ENCODE results near the gene ZGLP1. TPM values are rescaled to one million over a fixed set of nuclear protein-coding genes. Genes with fewer than 3 reads are reported as not detected.

Gene ZGLP1
- total RNA-seq, 3 donors from 2014 or later: 2.5 to 4.0 (median 3.8) TPM

DNA sequence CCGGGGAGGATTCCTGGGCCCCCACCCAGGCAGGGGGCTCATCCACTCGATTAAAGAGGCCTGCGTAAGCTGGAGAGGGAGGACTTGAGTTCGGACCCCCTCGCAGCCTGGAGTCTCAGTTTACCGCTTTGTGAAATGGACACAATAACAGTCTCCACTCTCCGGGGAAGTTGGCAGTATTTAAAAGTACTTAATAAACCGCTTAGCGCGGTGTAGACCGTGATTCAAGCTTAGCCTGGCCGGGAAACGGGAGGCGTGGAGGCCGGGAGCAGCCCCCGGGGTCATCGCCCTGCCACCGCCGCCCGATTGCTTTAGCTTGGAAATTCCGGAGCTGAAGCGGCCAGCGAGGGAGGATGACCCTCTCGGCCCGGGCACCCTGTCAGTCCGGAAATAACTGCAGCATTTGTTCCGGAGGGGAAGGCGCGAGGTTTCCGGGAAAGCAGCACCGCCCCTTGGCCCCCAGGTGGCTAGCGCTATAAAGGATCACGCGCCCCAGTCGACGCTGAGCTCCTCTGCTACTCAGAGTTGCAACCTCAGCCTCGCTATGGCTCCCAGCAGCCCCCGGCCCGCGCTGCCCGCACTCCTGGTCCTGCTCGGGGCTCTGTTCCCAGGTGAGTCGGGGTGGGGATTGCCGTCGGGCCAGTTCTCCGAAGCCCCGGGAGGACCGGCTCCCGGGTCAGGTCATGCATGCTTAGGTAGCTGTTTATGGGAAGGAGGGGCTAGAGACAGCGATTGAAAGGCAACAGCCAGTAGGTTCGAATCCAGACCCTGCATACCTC lies 38.8 kb downstream of the ZGLP1 start, which contains the start of gene ICAM1:
Gene ICAM1, plus strand, starts transcription at position 505 of the 779 bp plus-strand sequence. Its CDS starts 40 bp downstream, at position 545.
- Histone ChIP-seq H3K36me3 (ENCODE audit: low read depth) (no peaks in the 10 kb centered on the region), H3K4me1 (ENCODE audit: low read depth) (peaks cover 20% of the 10 kb centered on the region), H3K4me3 (no peak within 1 kb of the TSS), H3K9me3 (no peaks in the 10 kb centered on the region)
- DNase-seq (peak; percentile 76 to 93 (median 83)), ATAC-seq (peak; percentile 75)
- TF ChIP-seq, protein P1, sequence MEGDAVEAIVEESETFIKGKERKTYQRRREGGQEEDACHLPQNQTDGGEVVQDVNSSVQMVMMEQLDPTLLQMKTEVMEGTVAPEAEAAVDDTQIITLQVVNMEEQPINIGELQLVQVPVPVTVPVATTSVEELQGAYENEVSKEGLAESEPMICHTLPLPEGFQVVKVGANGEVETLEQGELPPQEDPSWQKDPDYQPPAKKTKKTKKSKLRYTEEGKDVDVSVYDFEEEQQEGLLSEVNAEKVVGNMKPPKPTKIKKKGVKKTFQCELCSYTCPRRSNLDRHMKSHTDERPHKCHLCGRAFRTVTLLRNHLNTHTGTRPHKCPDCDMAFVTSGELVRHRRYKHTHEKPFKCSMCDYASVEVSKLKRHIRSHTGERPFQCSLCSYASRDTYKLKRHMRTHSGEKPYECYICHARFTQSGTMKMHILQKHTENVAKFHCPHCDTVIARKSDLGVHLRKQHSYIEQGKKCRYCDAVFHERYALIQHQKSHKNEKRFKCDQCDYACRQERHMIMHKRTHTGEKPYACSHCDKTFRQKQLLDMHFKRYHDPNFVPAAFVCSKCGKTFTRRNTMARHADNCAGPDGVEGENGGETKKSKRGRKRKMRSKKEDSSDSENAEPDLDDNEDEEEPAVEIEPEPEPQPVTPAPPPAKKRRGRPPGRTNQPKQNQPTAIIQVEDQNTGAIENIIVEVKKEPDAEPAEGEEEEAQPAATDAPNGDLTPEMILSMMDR (IDR thresholded peaks at IDR 0.05): no peak
- intact Hi-C loops (cut with DNase I, micrococcal nuclease): no loop called here

DNA sequence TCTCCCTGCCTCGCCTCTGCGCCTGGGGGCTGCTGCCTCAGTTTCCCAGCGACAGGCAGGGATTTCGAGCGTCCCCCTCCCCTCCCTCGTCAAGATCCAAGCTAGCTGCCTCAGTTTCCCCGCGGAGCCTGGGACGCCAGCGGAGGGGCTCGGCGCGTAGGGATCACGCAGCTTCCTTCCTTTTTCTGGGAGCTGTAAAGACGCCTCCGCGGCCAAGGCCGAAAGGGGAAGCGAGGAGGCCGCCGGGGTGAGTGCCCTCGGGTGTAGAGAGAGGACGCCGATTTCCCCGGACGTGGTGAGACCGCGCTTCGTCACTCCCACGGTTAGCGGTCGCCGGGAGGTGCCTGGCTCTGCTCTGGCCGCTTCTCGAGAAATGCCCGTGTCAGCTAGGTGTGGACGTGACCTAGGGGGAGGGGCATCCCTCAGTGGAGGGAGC lies 39.4 kb downstream of the ZGLP1 start:
- no peaks in the 10 kb centered on the region for H3K9me3 ChIP-seq
- H3K4me1 ChIP-seq (ENCODE audit: low read depth): peaks cover 19% of the 10 kb centered on the region
- H3K36me3 ChIP-seq (ENCODE audit: low read depth): no peaks in the 10 kb centered on the region
- DNase-seq (peak; percentile 64 to 93 (median 82)), ATAC-seq (peak; percentile 67)
- intact Hi-C loops (cut with DNase I, micrococcal nuclease): no loop called here
- no peak overlapping the region for H3K4me3 ChIP-seq
- TF ChIP-seq, protein P1 (IDR thresholded peaks at IDR 0.05): no peak

DNA sequence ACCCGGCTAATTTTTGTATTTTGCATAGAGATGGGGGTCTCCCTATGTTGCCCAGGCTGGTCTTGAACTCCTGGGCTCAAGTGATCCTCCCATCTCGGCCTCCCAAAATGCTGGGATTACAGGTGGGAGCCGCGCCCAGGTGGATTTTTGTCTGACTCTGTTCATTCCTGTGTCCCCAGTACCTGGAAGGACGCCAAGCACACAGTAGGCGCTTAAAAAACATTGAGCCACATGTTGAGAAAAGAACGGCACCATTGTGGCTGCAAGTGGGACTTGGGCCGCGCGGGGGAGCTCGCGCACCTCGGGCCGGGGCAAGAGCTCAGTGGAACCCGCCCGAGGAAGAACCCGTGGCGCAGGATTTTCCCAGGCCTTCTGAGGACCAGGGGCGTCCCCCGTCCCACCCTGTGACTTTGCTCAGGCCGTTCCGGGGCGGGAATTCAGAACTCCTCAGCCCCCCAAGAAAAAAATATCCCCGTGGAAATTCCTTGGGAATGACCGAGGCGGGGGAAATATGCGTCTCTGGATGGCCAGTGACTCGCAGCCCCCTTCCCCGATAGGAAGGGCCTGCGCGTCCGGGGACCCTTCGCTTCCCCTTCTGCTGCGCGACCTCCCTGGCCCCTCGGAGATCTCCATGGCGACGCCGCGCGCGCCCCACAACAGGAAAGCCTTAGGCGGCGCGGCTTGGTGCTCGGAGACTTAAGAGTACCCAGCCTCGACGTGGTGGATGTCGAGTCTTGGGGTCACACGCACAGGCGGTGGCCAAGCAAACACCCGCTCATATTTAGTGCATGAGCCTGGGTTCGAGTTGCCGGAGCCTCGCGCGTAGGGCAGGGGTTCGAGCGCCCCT lies 40.1 kb downstream of the ZGLP1 start:
- Histone ChIP-seq H3K36me3 (ENCODE audit: low read depth) (no peaks in the 10 kb centered on the region), H3K4me3 (no peak overlapping the region), H3K4me1 (ENCODE audit: low read depth) (peaks cover 15% of the 10 kb centered on the region), H3K9me3 (no peaks in the 10 kb centered on the region)
- DNase-seq: peak; percentile 91 to 94 (median 92)
- TF ChIP-seq, protein P1 (IDR thresholded peaks at IDR 0.05): peak; percentile 83
- intact Hi-C loops (cut with DNase I, micrococcal nuclease): loop anchor here (2.0 kb wide), 1 partner anchor 119 kb away; no protein-coding TSS in a partner anchor
- ATAC-seq: peak; percentile 83

DNA sequence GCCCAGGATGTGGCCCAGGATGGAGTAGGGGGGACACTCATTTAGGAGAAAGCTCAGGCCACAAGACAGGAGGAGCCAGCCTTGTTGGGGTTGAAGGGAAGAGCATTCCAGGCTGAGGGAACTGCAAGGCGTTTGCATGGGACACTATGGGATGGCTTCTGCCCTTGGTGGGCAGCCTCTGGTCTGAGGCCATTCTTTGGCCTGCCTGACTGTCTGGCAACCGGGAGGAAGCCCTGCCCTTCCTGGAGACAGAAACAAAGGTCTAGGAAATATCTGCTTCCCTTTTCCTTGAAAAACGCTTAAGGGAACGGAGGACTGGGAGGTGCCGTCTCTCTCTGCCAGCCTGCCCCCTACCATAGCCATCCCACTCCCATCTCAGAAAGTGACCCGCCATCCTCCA lies 41.5 kb downstream of the ZGLP1 start:
- Histone ChIP-seq H3K36me3 (ENCODE audit: low read depth) (no peaks in the 10 kb centered on the region), H3K4me1 (ENCODE audit: low read depth) (peaks cover 15% of the 10 kb centered on the region), H3K9me3 (no peaks in the 10 kb centered on the region), H3K4me3 (no peak overlapping the region)
- no peak for DNase-seq
- intact Hi-C loops (cut with DNase I, micrococcal nuclease): loop anchor here (2.0 kb wide), 1 partner anchor 121 kb away; no protein-coding TSS in a partner anchor
- TF ChIP-seq, protein P1 (IDR thresholded peaks at IDR 0.05): no peak
- no peak for ATAC-seq

DNA sequence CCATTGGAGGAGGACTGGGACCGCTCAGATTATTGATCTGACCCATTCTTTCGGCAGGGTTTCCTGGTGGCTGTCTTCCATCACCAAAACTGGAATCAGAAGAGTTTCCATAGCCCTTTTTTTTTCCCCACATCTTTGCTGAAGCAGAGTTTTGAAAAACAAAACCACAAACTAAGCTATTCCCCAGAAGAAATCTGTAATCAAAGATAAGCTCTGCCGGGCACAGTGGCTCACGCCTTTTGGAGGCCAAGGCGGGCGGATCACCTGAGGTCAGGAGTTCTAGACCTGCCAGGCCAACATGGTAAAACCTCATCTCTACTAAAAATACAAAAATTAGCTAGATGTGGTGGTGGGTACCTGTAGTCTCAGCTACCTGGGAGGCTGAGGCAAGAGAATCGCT lies 42.9 kb downstream of the ZGLP1 start:
- no peak for ATAC-seq
- intact Hi-C loops (cut with DNase I, micrococcal nuclease): no loop called here
- Histone ChIP-seq H3K4me1 (ENCODE audit: low read depth) (peaks cover 15% of the 10 kb centered on the region), H3K9me3 (no peaks in the 10 kb centered on the region), H3K36me3 (ENCODE audit: low read depth) (no peaks in the 10 kb centered on the region), H3K4me3 (no peak overlapping the region)
- no peak for DNase-seq
- TF ChIP-seq, protein P1 (IDR thresholded peaks at IDR 0.05): no peak
